Natural killer cell (primary cell): ENCODE measurements around the gene BAX. TPM values are rescaled to one million over a fixed set of nuclear protein-coding genes. Genes with fewer than 3 reads are reported as not detected.

ENCODE experiments used
- ATAC-seq, 3 donors: fragments of 150-1000 bp in 2 of 3; fragments of 200-7000 bp in 1 of 3; cut with Tn5 transposase; 1 replicate in 1 of 3; 2 replicates in 2 of 3; pipeline ENCODE4 v1.10.0; 2021; ENCODE audit warnings: mild to moderate bottlenecking in 2 of 3, moderate library complexity in 2 of 3
- DNase-seq, 2 donors: peaks; one replicate each; pipeline versions ENCODE4 v3.0.0 to v3.0.0-alpha.2; 2013 to 2021; ENCODE audit warnings: mixed read lengths in 1 of 2
- H3K27ac ChIP-seq: one replicate; pipeline ENCODE4 v1.5.1; 2013; ENCODE audit warnings: mild to moderate bottlenecking, low read length
- H3K27me3 ChIP-seq: one replicate; pipeline ENCODE4 v1.6.1; 2013; ENCODE audit warnings: low read length; ENCODE audit not compliant: control insufficient read depth, insufficient read depth
- H3K36me3 ChIP-seq: one replicate; pipeline ENCODE4 v1.6.1; 2013; ENCODE audit warnings: low read length; ENCODE audit not compliant: control insufficient read depth, insufficient read depth
- H3K4me1 ChIP-seq: one replicate; pipeline ENCODE4 v1.6.1; 2013; ENCODE audit warnings: low read length; ENCODE audit not compliant: control insufficient read depth, insufficient read depth
- H3K4me3 ChIP-seq: one replicate; pipeline ENCODE4 v1.5.1; 2013; ENCODE audit warnings: low read length
- H3K9me3 ChIP-seq: one replicate; pipeline ENCODE4 v1.6.1; 2013; ENCODE audit warnings: low read length; ENCODE audit not compliant: control insufficient read depth, insufficient read depth
- H3K27ac Mint-ChIP-seq, 2 donors: one replicate each; pipeline ENCODE4 v1.8.0; 2022; ENCODE audit warnings: mild to moderate bottlenecking in 2 of 2, mixed read lengths in 2 of 2, moderate library complexity in 1 of 2
- H3K27me3 Mint-ChIP-seq, 2 donors: one replicate each; pipeline ENCODE4 v1.8.0; 2022; ENCODE audit warnings: low read depth in 2 of 2, mixed read lengths in 2 of 2
- H3K36me3 Mint-ChIP-seq: one replicate; pipeline ENCODE4 v1.8.0; 2022; ENCODE audit warnings: mixed read lengths
- H3K4me1 Mint-ChIP-seq, 2 donors: one replicate each; pipeline ENCODE4 v1.8.0; 2022; ENCODE audit warnings: mixed read lengths in 2 of 2
- H3K4me3 Mint-ChIP-seq: one replicate; pipeline ENCODE4 v1.8.0; 2022; ENCODE audit warnings: mild to moderate bottlenecking, moderate library complexity, mixed read lengths
- H3K9me3 Mint-ChIP-seq, 2 donors: one replicate each; pipeline ENCODE4 v1.8.0; 2022; ENCODE audit warnings: mixed read lengths in 2 of 2
- CTCF ChIP-seq: fragments of 200-600 bp; IDR thresholded peaks from one replicate; pipeline ENCODE4 v1.8.0; 2022; ENCODE audit warnings: antibody characterized with exemption
- WGBS: methylation state at CpG from one replicate; pipeline ENCODE4 v1.1.7; 2013; ENCODE audit warnings: missing lambda C conversion rate; ENCODE audit not compliant: insufficient coverage; 5-methylcytosine and 5-hydroxymethylcytosine counted together
- intact Hi-C: fragments of 100-400 bp; cut with micrococcal nuclease; formaldehyde crosslinking; loops from one replicate; pipeline ENCODE4 v1.14.2; 2022
- total RNA-seq, 4 donors: library from RNA; stranded (reverse); fragments of 120-200 nt in 1 of 4; gene quantifications; one replicate each; pipeline versions ENCODE4 v1.2.3 to v1.2.4, GENCODE V29; 2013 to 2022

BAX gene
- total RNA-seq, 3 donors from 2014 or later (not counting 1 experiment from before 2014, with no cell fraction given): 117 to 133 (median 120) TPM

GRCh38 chr19:48962029-48962848 lies 7.6 kb downstream of the BAX start:
- Histone ChIP-seq H3K4me1 (peaks cover 58% of the 10 kb centered on the region), H3K27ac (peak overlapping the region; percentile 82), H3K36me3 (peaks cover 8% of the 10 kb centered on the region), H3K9me3 (no peaks in the 10 kb centered on the region), H3K27me3 (no peaks in the 10 kb centered on the region), H3K4me3 (no peak overlapping the region)
- H3K36me3 Mint-ChIP-seq: no peaks in the 10 kb centered on the region
- intact Hi-C loops: loop anchor here (5.0 to 10.0 kb wide), 2 partner anchors 90 to 317 kb away; partner anchors contain the start of genes CA11 and PPP1R15A
- TF ChIP-seq CTCF: no peak
- peaks cover 51 to 58% of the 10 kb centered on the region in 2 donors for H3K4me1 Mint-ChIP-seq
- no peaks in the 10 kb centered on the region for H3K27me3 Mint-ChIP-seq
- ATAC-seq (peak in 2 of 3 donors; percentile 42 to 66), DNase-seq (peak; percentile 56)
- 30% methylated on average over 22 of the region's 22 CpGs for WGBS
- peak overlapping the region; percentile 98 to 99 for H3K27ac Mint-ChIP-seq
- peak overlapping the region; percentile 54 for H3K4me3 Mint-ChIP-seq
- H3K9me3 Mint-ChIP-seq: no peaks in the 10 kb centered on the region

GRCh38 chr19:48962849-48963165 lies 8.1 kb downstream of the BAX start:
- Mint-ChIP-seq H3K9me3 (no peaks in the 10 kb centered on the region), H3K27me3 (no peaks in the 10 kb centered on the region), H3K4me1 (peaks cover 51 to 58% of the 10 kb centered on the region in 2 donors), H3K27ac (peak overlapping the region; percentile 98 to 99), H3K36me3 (no peaks in the 10 kb centered on the region), H3K4me3 (peak overlapping the region; percentile 54)
- no peak overlapping the region for H3K4me3 ChIP-seq
- peaks cover 8% of the 10 kb centered on the region for H3K36me3 ChIP-seq
- no peak for DNase-seq
- H3K9me3 ChIP-seq: no peaks in the 10 kb centered on the region
- no peak for TF ChIP-seq CTCF
- H3K4me1 ChIP-seq: peaks cover 61% of the 10 kb centered on the region
- intact Hi-C loops: loop anchor here (5.0 to 10.0 kb wide), 2 partner anchors 91 to 318 kb away; partner anchors contain the start of genes CA11 and PPP1R15A
- H3K27me3 ChIP-seq: no peaks in the 10 kb centered on the region
- ATAC-seq: no peak
- 49% methylated on average over 4 of the region's 7 CpGs for WGBS
- H3K27ac ChIP-seq: peak overlapping the region; percentile 82

GRCh38 chr19:48963371-48964204 lies 8.9 kb downstream of the BAX start:
- no peaks in the 10 kb centered on the region for H3K27me3 Mint-ChIP-seq
- intact Hi-C loops: loop anchor here (5.0 to 10.0 kb wide), 2 partner anchors 91 to 319 kb away; partner anchors contain the start of genes CA11 and PPP1R15A
- H3K4me3 Mint-ChIP-seq: peak overlapping the region; percentile 86
- H3K27ac ChIP-seq: peak overlapping the region; percentile 82
- H3K4me1 ChIP-seq: peaks cover 68% of the 10 kb centered on the region
- WGBS: 12% methylated on average over 26 of the region's 28 CpGs
- peaks cover 51 to 63% of the 10 kb centered on the region in 2 donors for H3K4me1 Mint-ChIP-seq
- no peak overlapping the region for H3K4me3 ChIP-seq
- H3K27me3 ChIP-seq: no peaks in the 10 kb centered on the region
- DNase-seq: peak; percentile 66 to 68
- no peaks in the 10 kb centered on the region for H3K36me3 Mint-ChIP-seq
- no peaks in the 10 kb centered on the region for H3K9me3 Mint-ChIP-seq
- H3K36me3 ChIP-seq: peaks cover 11% of the 10 kb centered on the region
- ATAC-seq: peak in 1 of 3 donors; percentile 33
- no peak for TF ChIP-seq CTCF
- peak overlapping the region; percentile 98 to 99 for H3K27ac Mint-ChIP-seq
- H3K9me3 ChIP-seq: no peaks in the 10 kb centered on the region
